Panc1 (cell line): ENCODE measurements around the gene RNF224. TPM values are rescaled to one million over a fixed set of nuclear protein-coding genes. Genes with fewer than 3 reads are reported as not detected.

ENCODE experiments used
- ATAC-seq: fragments of 200-7000 bp; cut with Tn5 transposase; 2 replicates; pipeline ENCODE4 v1.9.1; 2020; ENCODE audit warnings: mild to moderate bottlenecking, moderate library complexity
- BruUV-seq: library from RNA; stranded (reverse); fragments of 400-500 nt; replicated peaks from 2 replicates; lab custom pipeline; 2021; lab: Mats Ljungman, UMichigan
- CTCF ChIA-PET: fragments of 300-600 bp; sonication (Branson Sonifier 250); formaldehyde crosslinking; loops from one replicate; lab custom pipeline; 2022; ENCODE audit warnings: antibody characterized with exemption; lab: Charles Lee
- POLR2A ChIA-PET: fragments of 300-600 bp; sonication (Branson Sonifier 250); formaldehyde crosslinking; loops from one replicate; lab custom pipeline; 2022; ENCODE audit warnings: antibody characterized with exemption; lab: Charles Lee
- DNase-seq: peaks from one replicate; pipeline ENCODE4 v3.0.0-alpha.2; 2010; ENCODE audit warnings: low read depth, low spot score
- H3K27ac ChIP-seq: 2 replicates; pipeline ENCODE4 v1.5.1; 2011; ENCODE audit warnings: mild to moderate bottlenecking, low read length, inconsistent platforms
- H3K27me3 ChIP-seq: fragments of 200-500 bp; sonication (Bioruptor generic); 2 replicates; pipeline ENCODE4 v1.6.0; 2014; ENCODE audit warnings: low read length, inconsistent platforms; ENCODE audit not compliant: control insufficient read depth, insufficient read depth
- H3K36me3 ChIP-seq: fragments of 200-500 bp; sonication (Bioruptor generic); 2 replicates; pipeline ENCODE4 v1.5.1; 2014; ENCODE audit warnings: inconsistent platforms, mild to moderate bottlenecking, low read length, moderate library complexity; ENCODE audit not compliant: control insufficient read depth, insufficient read depth
- H3K4me1 ChIP-seq: 2 replicates; pipeline ENCODE4 v1.5.1; 2011; ENCODE audit warnings: inconsistent platforms, mild to moderate bottlenecking, low read length, moderate library complexity; ENCODE audit not compliant: control insufficient read depth, insufficient read depth
- H3K4me3 ChIP-seq, 2 experiments: 2 replicates each; pipeline ENCODE4 v1.5.1; 2011 to 2012; ENCODE audit warnings: low read depth in 2 of 2, low read length in 2 of 2, mild to moderate bottlenecking in 2 of 2, inconsistent platforms in 1 of 2, moderate library complexity in 1 of 2
- H3K9me3 ChIP-seq: fragments of 200-500 bp; sonication (Bioruptor generic); 2 replicates; pipeline ENCODE4 v1.5.1; 2014; ENCODE audit warnings: low read depth, mild to moderate bottlenecking, inconsistent platforms, low read length, moderate library complexity; ENCODE audit not compliant: control insufficient read depth, insufficient read depth
- CTCF ChIP-seq: fragments of 450-650 bp; IDR thresholded peaks from 2 replicates; pipeline ENCODE4 v1.5.1; 2017; ENCODE audit warnings: mild to moderate bottlenecking
- POLR2AphosphoS5 ChIP-seq: IDR thresholded peaks from 2 replicates; pipeline ENCODE4 v1.6.1; 2012; ENCODE audit warnings: mild to moderate bottlenecking, low read depth, low read length, moderate library complexity
- REST ChIP-seq, 2 experiments: IDR thresholded peaks; 2 replicates each; pipeline ENCODE4 v1.6.1; 2011 to 2012; ENCODE audit warnings: low read depth in 2 of 2, control low read depth in 1 of 2, low read length in 1 of 2, mild to moderate bottlenecking in 1 of 2, moderate library complexity in 1 of 2; ENCODE audit not compliant: insufficient read depth in 1 of 2
- SIN3A ChIP-seq: IDR thresholded peaks from 2 replicates; pipeline ENCODE4 v1.6.1; 2012; ENCODE audit warnings: low read depth, mild to moderate bottlenecking, low read length, moderate library complexity, borderline replicate concordance; ENCODE audit not compliant: insufficient read depth
- TCF7L2 ChIP-seq: IDR thresholded peaks from 2 replicates; pipeline ENCODE4 v1.6.1; 2011; ENCODE audit warnings: mild to moderate bottlenecking, low read depth, low read length, inconsistent platforms
- in situ Hi-C: cut with HindIII; loops from 2 replicates; pipeline ENCODE4 v1.10.0; 2016; ENCODE audit warnings: low sequenced_read_pairs, low pct_unique_long_range_greater_than_20kb
- intact Hi-C: fragments of 100-400 bp; cut with micrococcal nuclease; formaldehyde crosslinking; loops from one replicate; pipeline ENCODE4 v1.10.0; 2022; ENCODE audit not compliant: unreplicated experiment
- total RNA-seq: library from RNA; stranded (reverse); gene quantifications from one replicate; pipeline ENCODE4 v1.2.1, GENCODE V29; 2021; ENCODE audit not compliant: unreplicated experiment

The RNF224 gene
- total RNA-seq, 1 experiment from 2014 or later: 0.15 TPM

- Histone ChIP-seq H3K36me3 (peaks cover 4% of the 10 kb centered on the region), H3K27ac (no peak overlapping the region), H3K4me1 (peaks cover 16% of the 10 kb centered on the region), H3K4me3 (no peak overlapping the region), H3K27me3 (no peaks in the 10 kb centered on the region), H3K9me3 (no peaks in the 10 kb centered on the region)
- BruUV-seq: no TSS peak
- intact Hi-C loops (no loop called here), in situ Hi-C loops (no loop called here)
- ChIA-PET POLR2A (no interaction called here), CTCF (no interaction called here)
- ATAC-seq: no peak
- DNase-seq: no peak
- TF ChIP-seq POLR2AphosphoS5 (no peak), TCF7L2 (no peak), CTCF (no peak), SIN3A (no peak), REST (IDR thresholded peaks at IDR 0.05; ENCODE audit: insufficient read depth in 1 of 2, low read depth in 2 of 2, low read length in 1 of 2) (no peak)
Observed at GRCh38 chr9:137245450-137246421, 18.4 kb downstream of the RNF224 start.

GRCh38 chr9:137247135-137247915 lies 20.0 kb downstream of the RNF224 start:
- Histone ChIP-seq H3K36me3 (no peaks in the 10 kb centered on the region), H3K27me3 (no peaks in the 10 kb centered on the region), H3K27ac (no peak overlapping the region), H3K9me3 (no peaks in the 10 kb centered on the region), H3K4me1 (peaks cover 16% of the 10 kb centered on the region), H3K4me3 (no peak overlapping the region)
- ChIA-PET CTCF (interaction anchor here (0.6 kb wide), 1 partner anchor 136 kb away, joined by 3 read pairs; no protein-coding TSS in a partner anchor), POLR2A (interaction anchor here (0.6 kb wide), 1 partner anchor 117 kb away, joined by 10 read pairs; no protein-coding TSS in a partner anchor)
- no peak for TF ChIP-seq REST (IDR thresholded peaks at IDR 0.05; ENCODE audit: insufficient read depth in 1 of 2, low read depth in 2 of 2, low read length in 1 of 2)
- TF ChIP-seq POLR2AphosphoS5: no peak
- no peak for TF ChIP-seq SIN3A
- no peak for TF ChIP-seq CTCF
- no peak for TF ChIP-seq TCF7L2
- no TSS peak for BruUV-seq
- DNase-seq (no peak), ATAC-seq (no peak)
- in situ Hi-C loops: no loop called here
- intact Hi-C loops: no loop called here
